Measurements from ENCODE around the gene UMAD1.

The UMAD1 gene

DNA sequence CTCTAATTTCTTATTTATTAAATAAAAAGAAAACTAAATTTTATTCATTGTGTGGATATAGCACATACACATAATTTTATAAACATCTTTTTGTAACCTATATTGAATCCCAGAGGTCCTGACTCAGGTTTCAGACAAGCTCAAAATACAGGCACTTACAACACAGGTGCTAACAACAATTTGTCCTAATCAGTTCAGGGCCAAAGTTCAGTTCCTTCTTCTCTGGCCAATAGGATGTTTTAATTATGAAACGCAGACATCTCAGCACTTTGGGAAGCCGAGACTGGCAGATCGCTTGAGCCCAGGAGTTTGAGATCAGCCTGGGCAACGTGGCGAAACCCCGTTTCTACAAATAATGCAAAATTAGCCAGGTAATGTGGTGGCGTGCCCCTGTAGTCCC, 62.9 kb downstream of the UMAD1 start:
- TF ChIP-seq, protein P1, sequence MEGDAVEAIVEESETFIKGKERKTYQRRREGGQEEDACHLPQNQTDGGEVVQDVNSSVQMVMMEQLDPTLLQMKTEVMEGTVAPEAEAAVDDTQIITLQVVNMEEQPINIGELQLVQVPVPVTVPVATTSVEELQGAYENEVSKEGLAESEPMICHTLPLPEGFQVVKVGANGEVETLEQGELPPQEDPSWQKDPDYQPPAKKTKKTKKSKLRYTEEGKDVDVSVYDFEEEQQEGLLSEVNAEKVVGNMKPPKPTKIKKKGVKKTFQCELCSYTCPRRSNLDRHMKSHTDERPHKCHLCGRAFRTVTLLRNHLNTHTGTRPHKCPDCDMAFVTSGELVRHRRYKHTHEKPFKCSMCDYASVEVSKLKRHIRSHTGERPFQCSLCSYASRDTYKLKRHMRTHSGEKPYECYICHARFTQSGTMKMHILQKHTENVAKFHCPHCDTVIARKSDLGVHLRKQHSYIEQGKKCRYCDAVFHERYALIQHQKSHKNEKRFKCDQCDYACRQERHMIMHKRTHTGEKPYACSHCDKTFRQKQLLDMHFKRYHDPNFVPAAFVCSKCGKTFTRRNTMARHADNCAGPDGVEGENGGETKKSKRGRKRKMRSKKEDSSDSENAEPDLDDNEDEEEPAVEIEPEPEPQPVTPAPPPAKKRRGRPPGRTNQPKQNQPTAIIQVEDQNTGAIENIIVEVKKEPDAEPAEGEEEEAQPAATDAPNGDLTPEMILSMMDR (IDR thresholded peaks at IDR 0.05; ENCODE audit: unreplicated experiment in 3 of 3), result no peak
- peaks cover 20% of the 10 kb centered on the region for H3K4me1 Mint-ChIP-seq
- H3K4me3 Mint-ChIP-seq, result no peak overlapping the region
- H3K36me3 Mint-ChIP-seq (ENCODE audit: low read depth), result no peaks in the 10 kb centered on the region
- H3K27me3 Mint-ChIP-seq (ENCODE audit: low read depth), result no peaks in the 10 kb centered on the region
- no peak overlapping the region for H3K27ac Mint-ChIP-seq
- H3K9me3 Mint-ChIP-seq, result no peaks in the 10 kb centered on the region

DNA sequence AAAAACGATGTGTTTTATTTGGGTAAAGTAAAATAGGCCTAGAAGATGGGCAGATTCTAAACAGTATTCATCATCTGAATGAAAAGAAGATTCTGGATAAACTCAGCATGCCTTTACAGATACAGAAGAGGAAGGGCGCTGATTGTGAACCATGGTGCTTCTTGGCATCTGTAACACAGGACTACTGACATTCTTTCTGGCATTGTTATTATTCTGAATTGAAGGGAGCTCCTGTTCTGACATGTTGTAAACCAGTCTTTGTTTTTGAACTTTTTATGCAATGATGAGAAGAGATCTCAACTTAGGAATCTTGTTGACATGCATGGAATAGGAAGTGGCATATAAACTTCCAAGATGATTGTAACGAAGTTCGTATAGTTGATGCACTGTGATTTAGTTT, 64.3 kb downstream of the UMAD1 start:
- Mint-ChIP-seq H3K9me3 (no peaks in the 10 kb centered on the region), H3K4me3 (no peak overlapping the region), H3K27me3 (ENCODE audit: low read depth) (peaks cover 3% of the 10 kb centered on the region), H3K4me1 (peaks cover 28% of the 10 kb centered on the region), H3K27ac (no peak overlapping the region), H3K36me3 (ENCODE audit: low read depth) (no peaks in the 10 kb centered on the region)
- TF ChIP-seq, protein P1 (IDR thresholded peaks at IDR 0.05; ENCODE audit: unreplicated experiment in 3 of 3), result no peak

DNA sequence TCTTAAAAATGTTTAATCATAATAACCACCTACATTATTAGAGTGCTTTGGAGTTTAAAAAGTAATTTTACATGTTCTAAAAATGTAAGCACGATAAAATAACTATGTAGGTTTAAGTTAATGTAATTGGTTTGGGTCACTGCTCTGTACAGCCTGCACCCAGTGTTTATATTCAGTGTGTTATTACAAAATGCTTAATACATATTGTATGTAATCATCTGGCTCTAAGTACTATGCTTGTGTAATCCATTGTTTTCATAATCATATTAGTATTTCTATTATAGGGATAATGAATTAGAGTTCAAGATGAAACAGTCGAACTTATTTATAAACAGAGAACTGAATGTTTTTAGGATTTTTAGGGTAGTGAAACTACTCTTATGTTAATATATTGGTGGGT, 64.8 kb downstream of the UMAD1 start:
- Mint-ChIP-seq H3K4me3 (no peak overlapping the region), H3K27ac (no peak overlapping the region), H3K9me3 (no peaks in the 10 kb centered on the region), H3K27me3 (ENCODE audit: low read depth) (peaks cover 3% of the 10 kb centered on the region), H3K36me3 (ENCODE audit: low read depth) (no peaks in the 10 kb centered on the region), H3K4me1 (peaks cover 28% of the 10 kb centered on the region)
- TF ChIP-seq, protein P1 (IDR thresholded peaks at IDR 0.05; ENCODE audit: unreplicated experiment in 3 of 3), result no peak

DNA sequence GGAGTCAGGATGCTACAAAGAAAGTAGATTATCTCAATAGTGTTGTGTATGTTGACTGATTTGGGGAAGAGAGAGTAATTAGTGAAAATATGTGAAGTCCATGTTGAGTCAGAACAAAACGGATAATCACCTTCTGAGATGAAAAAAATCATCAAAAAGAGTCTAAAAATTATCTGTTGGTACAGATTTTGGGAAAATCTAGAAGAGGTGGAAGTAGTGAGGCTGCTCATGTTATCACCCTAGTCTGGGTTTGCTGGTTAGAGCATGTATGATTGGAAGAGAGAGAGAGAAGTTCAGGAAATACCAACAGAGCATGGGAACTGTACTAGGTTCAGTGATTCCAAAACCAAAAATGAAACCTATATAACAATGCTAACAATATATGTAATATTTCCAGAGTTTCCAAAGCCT, 65.6 kb downstream of the UMAD1 start:
- Mint-ChIP-seq H3K36me3 (ENCODE audit: low read depth) (no peaks in the 10 kb centered on the region), H3K4me1 (peaks cover 28% of the 10 kb centered on the region)
- TF ChIP-seq, protein P1 (IDR thresholded peaks at IDR 0.05; ENCODE audit: unreplicated experiment in 3 of 3), result no peak

DNA sequence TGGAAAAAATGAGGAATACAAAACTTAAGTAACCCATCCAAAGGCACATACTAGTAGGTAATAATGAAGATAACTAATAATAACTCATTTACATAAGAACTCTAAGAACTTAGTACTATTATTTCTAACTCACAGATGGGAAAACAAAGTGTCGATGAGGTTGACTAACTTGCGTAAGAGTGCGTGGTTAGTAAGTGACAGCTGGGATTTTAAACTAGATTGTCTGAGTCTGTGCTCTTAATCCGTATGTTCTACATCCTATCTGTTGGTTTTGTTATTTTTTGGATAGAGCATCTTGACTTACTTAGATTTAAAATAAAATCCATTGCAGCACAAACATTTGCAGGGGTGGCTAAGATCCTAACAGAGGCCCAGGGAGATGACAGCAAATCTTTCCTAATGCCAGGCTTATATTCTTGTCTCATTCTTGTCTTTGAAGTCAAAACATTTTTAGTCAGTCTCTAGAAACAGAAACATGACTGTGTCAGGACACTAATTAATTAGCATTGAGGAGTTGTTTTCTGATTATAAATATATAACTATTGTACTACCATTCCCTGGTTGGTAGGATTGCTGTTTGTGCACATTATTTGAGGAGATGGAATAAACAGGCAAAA, 66.1 kb downstream of the UMAD1 start:
- H3K27me3 Mint-ChIP-seq (ENCODE audit: low read depth), result peaks cover 3% of the 10 kb centered on the region
- no peaks in the 10 kb centered on the region for H3K36me3 Mint-ChIP-seq (ENCODE audit: low read depth)
- H3K9me3 Mint-ChIP-seq, result no peaks in the 10 kb centered on the region
- peaks cover 25% of the 10 kb centered on the region for H3K4me1 Mint-ChIP-seq
- TF ChIP-seq, protein P1 (IDR thresholded peaks at IDR 0.05; ENCODE audit: unreplicated experiment in 3 of 3), result no peak
- H3K4me3 Mint-ChIP-seq, result no peak overlapping the region
- no peak overlapping the region for H3K27ac Mint-ChIP-seq

More for the DNA sequence above, 65.6 kb downstream of the UMAD1 start:
- Mint-ChIP-seq H3K27me3 (ENCODE audit: low read depth) (peaks cover 3% of the 10 kb centered on the region), H3K9me3 (no peaks in the 10 kb centered on the region), H3K27ac (no peak overlapping the region), H3K4me3 (no peak overlapping the region)

DNA sequence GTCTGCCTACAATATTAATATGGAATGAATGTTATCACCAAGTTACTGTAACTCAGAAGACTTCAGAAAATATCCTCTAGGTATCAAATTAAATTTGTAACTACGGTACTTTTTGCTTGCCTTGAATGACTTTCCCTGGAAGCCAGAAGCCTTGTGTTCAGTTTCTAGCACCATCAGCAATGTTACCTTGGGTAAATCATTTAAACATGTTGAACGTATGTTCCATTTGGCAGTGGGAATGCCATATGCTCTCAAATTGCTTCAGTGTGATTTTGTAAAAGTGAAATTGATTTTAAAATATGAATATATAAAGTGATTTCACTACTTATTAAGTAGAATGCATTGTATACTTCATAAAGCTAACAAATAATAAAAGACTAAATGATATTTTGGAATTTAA, 66.7 kb downstream of the UMAD1 start:
- H3K36me3 Mint-ChIP-seq (ENCODE audit: low read depth), result no peaks in the 10 kb centered on the region
- H3K27me3 Mint-ChIP-seq (ENCODE audit: low read depth), result peaks cover 3% of the 10 kb centered on the region
- H3K9me3 Mint-ChIP-seq, result no peaks in the 10 kb centered on the region
- TF ChIP-seq, protein P1 (IDR thresholded peaks at IDR 0.05; ENCODE audit: unreplicated experiment in 3 of 3), result no peak
- no peak overlapping the region for H3K4me3 Mint-ChIP-seq
- no peak overlapping the region for H3K27ac Mint-ChIP-seq
- H3K4me1 Mint-ChIP-seq, result peaks cover 21% of the 10 kb centered on the region

Measured in nephron (organoid).